HEK293 (cell line): ENCODE data around the gene ARHGAP28.

Experiments
- AEBP2 ChIP-seq: fragments of 450-650 bp; formaldehyde crosslinking; IDR thresholded peaks from 2 replicates; pipeline ENCODE4 v1.5.1; 2016; ENCODE audit warnings: missing biosample characterization, missing genetic modification characterization, borderline replicate concordance
- GFI1B ChIP-seq: fragments of 450-650 bp; formaldehyde crosslinking; IDR thresholded peaks from 2 replicates; pipeline ENCODE4 v1.5.1; 2016; ENCODE audit warnings: missing biosample characterization, missing genetic modification characterization
- GLIS1 ChIP-seq: fragments of 450-650 bp; formaldehyde crosslinking; IDR thresholded peaks from 2 replicates; pipeline ENCODE4 v1.5.1; 2016; ENCODE audit warnings: missing biosample characterization, missing genetic modification characterization
- KLF9 ChIP-seq: fragments of 450-650 bp; formaldehyde crosslinking; IDR thresholded peaks from 2 replicates; pipeline ENCODE4 v1.5.1; 2016; ENCODE audit warnings: missing biosample characterization, missing genetic modification characterization, low read depth
- MYNN ChIP-seq: fragments of 450-650 bp; formaldehyde crosslinking; IDR thresholded peaks from 2 replicates; pipeline ENCODE4 v1.5.1; 2016; ENCODE audit warnings: missing biosample characterization, missing genetic modification characterization, borderline replicate concordance
- REST ChIP-seq: fragments of 450-650 bp; formaldehyde crosslinking; IDR thresholded peaks from 2 replicates; pipeline ENCODE4 v1.5.1; 2016; ENCODE audit warnings: missing biosample characterization, missing genetic modification characterization
- TRIM28 ChIP-seq: IDR thresholded peaks from 2 replicates; pipeline ENCODE4 v1.6.1; 2011; ENCODE audit warnings: low read length, control low read depth, borderline replicate concordance
- TSHZ1 ChIP-seq: fragments of 450-650 bp; formaldehyde crosslinking; IDR thresholded peaks from 2 replicates; pipeline ENCODE4 v1.5.1; 2016; ENCODE audit warnings: missing biosample characterization, missing genetic modification characterization, borderline replicate concordance
- ZBTB6 ChIP-seq: fragments of 450-650 bp; formaldehyde crosslinking; IDR thresholded peaks from 2 replicates; pipeline ENCODE4 v1.5.1; 2017; ENCODE audit warnings: missing biosample characterization, missing genetic modification characterization
- ZEB2 ChIP-seq: fragments of 450-650 bp; formaldehyde crosslinking; IDR thresholded peaks from 2 replicates; pipeline ENCODE4 v1.5.1; 2016; ENCODE audit warnings: missing biosample characterization, missing genetic modification characterization
- ZFP37 ChIP-seq: fragments of 450-650 bp; formaldehyde crosslinking; IDR thresholded peaks from 2 replicates; pipeline ENCODE4 v1.5.1; 2016; ENCODE audit warnings: missing biosample characterization, missing genetic modification characterization
- ZFP41 ChIP-seq: fragments of 450-650 bp; formaldehyde crosslinking; IDR thresholded peaks from 2 replicates; pipeline ENCODE4 v1.5.1; 2016; ENCODE audit warnings: missing biosample characterization, missing genetic modification characterization, borderline replicate concordance
- ZNF132 ChIP-seq: fragments of 450-650 bp; formaldehyde crosslinking; IDR thresholded peaks from 2 replicates; pipeline ENCODE4 v1.5.1; 2017; ENCODE audit warnings: missing biosample characterization, missing genetic modification characterization, borderline replicate concordance
- ZNF140 ChIP-seq: fragments of 450-650 bp; formaldehyde crosslinking; IDR thresholded peaks from 2 replicates; pipeline ENCODE4 v1.5.1; 2016; ENCODE audit warnings: missing biosample characterization, missing genetic modification characterization
- ZNF169 ChIP-seq: fragments of 450-650 bp; formaldehyde crosslinking; IDR thresholded peaks from 2 replicates; pipeline ENCODE4 v1.5.1; 2016; ENCODE audit warnings: missing biosample characterization, missing genetic modification characterization
- ZNF175 ChIP-seq: fragments of 450-650 bp; formaldehyde crosslinking; IDR thresholded peaks from 2 replicates; pipeline ENCODE4 v1.5.1; 2016; ENCODE audit warnings: missing biosample characterization, missing genetic modification characterization
- ZNF19 ChIP-seq: fragments of 450-650 bp; formaldehyde crosslinking; IDR thresholded peaks from 2 replicates; pipeline ENCODE4; 2016; ENCODE audit warnings: missing biosample characterization, missing genetic modification characterization, low read depth
- ZNF2 ChIP-seq: fragments of 450-650 bp; formaldehyde crosslinking; IDR thresholded peaks from 2 replicates; pipeline ENCODE4 v1.5.1; 2016; ENCODE audit warnings: missing biosample characterization, missing genetic modification characterization
- ZNF223 ChIP-seq: fragments of 450-650 bp; formaldehyde crosslinking; IDR thresholded peaks from 2 replicates; pipeline ENCODE4 v1.5.1; 2016; ENCODE audit warnings: missing biosample characterization, missing genetic modification characterization
- ZNF239 ChIP-seq: fragments of 450-650 bp; formaldehyde crosslinking; IDR thresholded peaks from 2 replicates; pipeline ENCODE4 v1.5.1; 2016; ENCODE audit warnings: missing biosample characterization, missing genetic modification characterization
- ZNF394 ChIP-seq: fragments of 450-650 bp; formaldehyde crosslinking; IDR thresholded peaks from 2 replicates; pipeline ENCODE4 v1.5.1; 2016; ENCODE audit warnings: missing biosample characterization, missing genetic modification characterization, mild to moderate bottlenecking, moderate library complexity, borderline replicate concordance
- ZNF398 ChIP-seq: fragments of 450-650 bp; formaldehyde crosslinking; IDR thresholded peaks from 2 replicates; pipeline ENCODE4 v1.5.1; 2017; ENCODE audit warnings: missing biosample characterization, missing genetic modification characterization
- ZNF548 ChIP-seq: fragments of 450-650 bp; formaldehyde crosslinking; IDR thresholded peaks from 2 replicates; pipeline ENCODE4 v1.5.1; 2016; ENCODE audit warnings: missing biosample characterization, missing genetic modification characterization
- ZNF555 ChIP-seq: fragments of 450-650 bp; formaldehyde crosslinking; conservative IDR thresholded peaks from 2 replicates; pipeline ENCODE4 v1.5.1; 2017; ENCODE audit warnings: missing biosample characterization, mild to moderate bottlenecking, missing genetic modification characterization, inconsistent platforms
- ZNF610 ChIP-seq: fragments of 450-650 bp; formaldehyde crosslinking; IDR thresholded peaks from 2 replicates; pipeline ENCODE4 v1.5.1; 2016; ENCODE audit warnings: missing biosample characterization, missing genetic modification characterization, borderline replicate concordance
- ZNF664 ChIP-seq: fragments of 450-650 bp; formaldehyde crosslinking; IDR thresholded peaks from 2 replicates; pipeline ENCODE4 v1.5.1; 2016; ENCODE audit warnings: missing biosample characterization, missing genetic modification characterization
- ZNF670 ChIP-seq: fragments of 450-650 bp; formaldehyde crosslinking; IDR thresholded peaks from 2 replicates; pipeline ENCODE4 v1.5.1; 2016; ENCODE audit warnings: missing biosample characterization, missing genetic modification characterization, low read depth
- ZNF768 ChIP-seq: fragments of 450-650 bp; formaldehyde crosslinking; IDR thresholded peaks from 2 replicates; pipeline ENCODE4 v1.5.1; 2018; ENCODE audit warnings: missing biosample characterization, mild to moderate bottlenecking, missing genetic modification characterization

ARHGAP28 gene

GRCh38 chr18:6729247-6730091 lies at the start of gene ARHGAP28 (continued):
- TF ChIP-seq REST (tag by site-specific recombination): peak; percentile 59
- TF ChIP-seq ZNF19 (tag by site-specific recombination): no peak
- TF ChIP-seq ZNF169 (tag by site-specific recombination): no peak; the same call in 1 of the 2 replicates
- TF ChIP-seq ZBTB6 (tag by site-specific recombination): no peak
- peak; percentile 67 for TF ChIP-seq GLIS1 (tag by site-specific recombination)
- TF ChIP-seq ZEB2 (tag by site-specific recombination): peak; percentile 93
- TF ChIP-seq TSHZ1: no peak; the same call in 1 of the 2 replicates
- TF ChIP-seq ZNF664 (tag by site-specific recombination): no peak
- peak; percentile 97 for TF ChIP-seq ZNF2 (tag by site-specific recombination)
- TF ChIP-seq ZNF548 (tag by site-specific recombination): no peak
- no peak for TF ChIP-seq TRIM28
- TF ChIP-seq ZNF223: no peak
- no peak for TF ChIP-seq MYNN (tag by site-specific recombination)
- TF ChIP-seq ZFP41 (tag by site-specific recombination): no peak
- TF ChIP-seq ZNF239 (tag by site-specific recombination): no peak; the same call in 1 of the 2 replicates
- 0 out of 2 replicates have a peak, but pooled peaks have one; percentile 40 for TF ChIP-seq ZFP37 (tag by site-specific recombination)
- TF ChIP-seq ZNF394 (tag by site-specific recombination): no peak
- peak; percentile 99 for TF ChIP-seq KLF9 (tag by site-specific recombination)
- no peak for TF ChIP-seq ZNF175 (tag by site-specific recombination)
- TF ChIP-seq AEBP2 (tag by site-specific recombination): no peak
- TF ChIP-seq ZNF140 (tag by site-specific recombination): no peak
- 0 out of 2 replicates have a peak, but pooled peaks have one; percentile 42 for TF ChIP-seq ZNF610 (tag by site-specific recombination)
- TF ChIP-seq ZNF670: no peak
- TF ChIP-seq ZNF768: no peak; the same call in 1 of the 2 replicates
- no peak for TF ChIP-seq ZNF555 (tag by site-specific recombination)
- no peak for TF ChIP-seq ZNF132 (tag by site-specific recombination)
- TF ChIP-seq ZNF398 (tag by site-specific recombination): peak; percentile 22
- no peak for TF ChIP-seq GFI1B (tag by site-specific recombination)
